H9 (cell line): ENCODE results near the gene TMEM219. TPM values are rescaled to one million over a fixed set of nuclear protein-coding genes. Genes with fewer than 3 reads are reported as not detected.

ENCODE experiments used
- DNase-seq: peaks from one replicate; pipeline ENCODE4 v3.0.0-alpha.2; 2017
- H2AFZ ChIP-seq: one replicate; pipeline ENCODE4 v1.6.1; 2013; ENCODE audit warnings: mild to moderate bottlenecking, low read length, control low read depth, moderate library complexity
- H2AK5ac ChIP-seq: 2 replicates; pipeline ENCODE4 v1.6.1; 2013; ENCODE audit warnings: low read length, control low read depth, mixed read lengths; ENCODE audit not compliant: insufficient read length
- H2BK120ac ChIP-seq: one replicate; pipeline ENCODE4 v1.6.1; 2013; ENCODE audit warnings: low read depth, mild to moderate bottlenecking, low read length, control low read depth, inconsistent platforms; ENCODE audit not compliant: poor library complexity, severe bottlenecking
- H2BK12ac ChIP-seq: 2 replicates; pipeline ENCODE4 v1.6.1; 2013; ENCODE audit warnings: low read length, control low read depth, mixed read lengths, low read depth; ENCODE audit not compliant: insufficient read length
- H2BK15ac ChIP-seq: 2 replicates; pipeline ENCODE4 v1.6.1; 2013; ENCODE audit warnings: low read depth, low read length, control low read depth
- H2BK20ac ChIP-seq: one replicate; pipeline ENCODE4 v1.6.1; 2013; ENCODE audit warnings: low read depth, mild to moderate bottlenecking, low read length, control low read depth, inconsistent platforms; ENCODE audit not compliant: poor library complexity, severe bottlenecking
- H2BK5ac ChIP-seq: 2 replicates; pipeline ENCODE4 v1.6.1; 2013; ENCODE audit warnings: low read length, control low read depth, mixed read lengths; ENCODE audit not compliant: insufficient read length
- H3K14ac ChIP-seq: 2 replicates; pipeline ENCODE4 v1.6.1; 2013; ENCODE audit warnings: low read length, control low read depth; ENCODE audit not compliant: insufficient read depth
- H3K18ac ChIP-seq: 2 replicates; pipeline ENCODE4 v1.6.1; 2013; ENCODE audit warnings: low read depth, mild to moderate bottlenecking, mixed read lengths, low read length, control low read depth; ENCODE audit not compliant: insufficient read length
- H3K23ac ChIP-seq: 2 replicates; pipeline ENCODE4 v1.6.1; 2013; ENCODE audit warnings: low read length, control low read depth, mixed read lengths, low read depth; ENCODE audit not compliant: insufficient read length
- H3K23me2 ChIP-seq: 2 replicates; pipeline ENCODE4 v1.6.1; 2013; ENCODE audit warnings: low read depth, mild to moderate bottlenecking, mixed read lengths, low read length, control low read depth; ENCODE audit not compliant: insufficient read length, poor library complexity, severe bottlenecking
- H3K27ac ChIP-seq: 2 replicates; pipeline ENCODE4 v1.5.1; 2013; ENCODE audit warnings: low read length, control low read depth, mixed read lengths, low read depth; ENCODE audit not compliant: insufficient read length
- H3K27me3 ChIP-seq: 2 replicates; pipeline ENCODE4 v1.6.1; 2013; ENCODE audit warnings: low read length, control low read depth, inconsistent platforms; ENCODE audit not compliant: insufficient read depth
- H3K4ac ChIP-seq: 2 replicates; pipeline ENCODE4 v1.6.1; 2013; ENCODE audit warnings: low read depth, mild to moderate bottlenecking, control low read depth, inconsistent platforms, low read length, moderate library complexity
- H3K4me1 ChIP-seq: 2 replicates; pipeline ENCODE4 v1.6.1; 2013; ENCODE audit warnings: low read length, control low read depth, inconsistent platforms; ENCODE audit not compliant: insufficient read depth
- H3K4me2 ChIP-seq: 2 replicates; pipeline ENCODE4 v1.6.1; 2013; ENCODE audit warnings: low read length, control low read depth, mixed read lengths; ENCODE audit not compliant: insufficient read length, insufficient read depth
- H3K56ac ChIP-seq: 2 replicates; pipeline ENCODE4 v1.6.1; 2013; ENCODE audit warnings: low read depth, mild to moderate bottlenecking, mixed read lengths, low read length, control low read depth; ENCODE audit not compliant: insufficient read length
- H3K79me1 ChIP-seq: 2 replicates; pipeline ENCODE4 v1.6.1; 2013; ENCODE audit warnings: low read depth, mild to moderate bottlenecking, moderate library complexity, low read length, control low read depth, inconsistent platforms; ENCODE audit not compliant: insufficient read depth, poor library complexity, severe bottlenecking
- H3K79me2 ChIP-seq: 2 replicates; pipeline ENCODE4 v1.6.1; 2013; ENCODE audit warnings: low read length, control low read depth, inconsistent platforms; ENCODE audit not compliant: insufficient read depth
- H3K9ac ChIP-seq: 2 replicates; pipeline ENCODE4 v1.6.1; 2013; ENCODE audit warnings: low read length, control low read depth, mixed read lengths; ENCODE audit not compliant: insufficient read length; ENCODE audit errors: extremely low read depth
- H3K9me3 ChIP-seq: one replicate; pipeline ENCODE4 v1.6.1; 2013; ENCODE audit warnings: low read depth, low read length, inconsistent platforms; ENCODE audit not compliant: control insufficient read depth
- H3T11ph ChIP-seq: one replicate; pipeline ENCODE4 v1.6.1; 2013; ENCODE audit warnings: mild to moderate bottlenecking, low read length, control low read depth, inconsistent platforms
- H4K20me1 ChIP-seq: one replicate; pipeline ENCODE4 v1.6.1; 2013; ENCODE audit not compliant: control insufficient read depth, insufficient read length, insufficient read depth
- H4K5ac ChIP-seq: 2 replicates; pipeline ENCODE4 v1.6.1; 2013; ENCODE audit warnings: low read depth, mild to moderate bottlenecking, mixed read lengths, low read length, control low read depth; ENCODE audit not compliant: insufficient read length
- H4K8ac ChIP-seq: replicated peaks from 2 replicates; pipeline ENCODE4 v1.6.1; 2013; ENCODE audit warnings: low read length, control low read depth, mixed read lengths, low read depth; ENCODE audit not compliant: insufficient read length
- H4K91ac ChIP-seq: 2 replicates; pipeline ENCODE4 v1.6.1; 2013; ENCODE audit warnings: low read depth, mild to moderate bottlenecking, moderate library complexity, mixed read lengths, low read length, control low read depth; ENCODE audit not compliant: insufficient read length
- H3K27ac Mint-ChIP-seq, 3 experiments: 2 replicates in 2 of 3; 3 replicates in 1 of 3; pipeline ENCODE4 v1.8.0; 2020 to 2021; ENCODE audit warnings: mixed read lengths in 3 of 3, mild to moderate bottlenecking in 1 of 3, moderate library complexity in 1 of 3
- H3K27me3 Mint-ChIP-seq: 2 replicates; pipeline ENCODE4 v1.8.0; 2021; ENCODE audit warnings: low read depth, mild to moderate bottlenecking, moderate library complexity, mixed read lengths
- H3K36me3 Mint-ChIP-seq, 3 experiments: 2 replicates in 2 of 3; 3 replicates in 1 of 3; pipeline ENCODE4 v1.8.0; 2020 to 2021; ENCODE audit warnings: low read depth in 3 of 3, mixed read lengths in 3 of 3; ENCODE audit not compliant: insufficient read depth in 1 of 3
- H3K4me1 Mint-ChIP-seq, 2 experiments: 2 replicates each; pipeline ENCODE4 v1.8.0; 2020; ENCODE audit warnings: mixed read lengths in 2 of 2
- H3K4me3 Mint-ChIP-seq, 2 experiments: 2 replicates in 1 of 2; 3 replicates in 1 of 2; pipeline ENCODE4 v1.8.0; 2020 to 2021; ENCODE audit warnings: mild to moderate bottlenecking in 2 of 2, mixed read lengths in 2 of 2, moderate library complexity in 1 of 2
- H3K9me3 Mint-ChIP-seq, 2 experiments: 2 replicates in 1 of 2; 3 replicates in 1 of 2; pipeline ENCODE4 v1.8.0; 2020; ENCODE audit warnings: mild to moderate bottlenecking in 2 of 2, mixed read lengths in 2 of 2, moderate library complexity in 1 of 2
- whole genome bisulfite sequencing: extraction: QIAGEN DNeasy Blood & Tissue Kit; methylation state at CpG from one replicate; pipeline ENCODE4 v1.1.7; 2013; ENCODE audit warnings: missing lambda C conversion rate, low lambda C conversion rate, mixed read lengths; ENCODE audit not compliant: insufficient read length; ENCODE audit errors: extremely low coverage; 5-methylcytosine and 5-hydroxymethylcytosine counted together
- total RNA-seq: library from RNA; stranded (reverse); gene quantifications from 2 replicates; pipeline ENCODE4 v1.2.1, GENCODE V29; 2021
- TF ChIP-seq, protein P1 (sequence below): fragments of 200-600 bp; sonication (generic); conservative IDR thresholded peaks from 3 replicates; pipeline ENCODE4 v1.8.0; 2021; ENCODE audit warnings: antibody characterized with exemption, mild to moderate bottlenecking

The TMEM219 gene
- total RNA-seq, 1 experiment from 2014 or later = 89.1 TPM

DNA sequence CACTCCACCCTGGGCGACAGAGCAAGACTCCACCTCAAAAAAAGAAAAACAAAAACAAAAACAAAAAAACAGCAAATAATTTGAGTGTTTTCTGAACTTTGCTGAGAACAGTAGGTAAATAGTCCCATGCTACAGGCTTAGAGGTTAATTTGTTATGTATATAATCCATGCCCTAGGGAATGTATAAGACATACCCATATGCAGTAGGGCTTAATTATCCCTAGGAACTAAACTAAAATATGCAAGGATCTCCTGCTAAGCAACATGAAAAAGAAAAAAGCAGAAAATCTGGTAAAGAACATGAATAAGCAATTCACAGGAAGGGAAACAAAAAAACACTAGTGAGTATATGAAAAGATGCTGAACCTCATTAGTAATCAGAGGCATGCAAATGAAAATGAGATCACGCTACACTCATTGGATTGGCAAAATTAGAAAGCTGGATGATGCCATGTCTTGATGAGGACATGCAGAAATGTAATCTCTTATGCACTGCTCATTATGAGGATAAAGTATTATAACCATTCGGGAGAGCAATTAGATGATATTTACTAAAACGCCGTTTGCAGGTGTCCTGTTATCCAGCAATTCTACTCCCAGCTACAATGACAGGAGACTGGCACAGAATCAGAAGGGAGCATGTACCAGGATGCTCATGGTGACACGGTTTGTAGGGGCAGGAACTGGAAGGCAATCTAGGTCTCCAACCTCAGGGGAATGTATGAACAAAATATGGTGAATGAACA is 41.4 kb upstream of the TMEM219 start:
- Histone ChIP-seq H3K79me1 (no peaks in the 10 kb centered on the region), H2BK5ac (no peak overlapping the region), H3K23me2 (peaks cover 7% of the 10 kb centered on the region), H3K9ac (no peak overlapping the region), H3K14ac (no peak overlapping the region), H3T11ph (no peak overlapping the region), H2BK20ac (no peak overlapping the region), H3K79me2 (no peaks in the 10 kb centered on the region), H2BK15ac (no peak overlapping the region), H2AFZ (no peak overlapping the region), H2BK120ac (no peak overlapping the region), H3K27ac (no peak overlapping the region), H3K4me2 (no peak overlapping the region), H2AK5ac (no peak overlapping the region), H3K4me1 (peaks cover 5% of the 10 kb centered on the region; the same call in 1 of the 2 replicates), H3K4ac (no peak overlapping the region), H3K27me3 (no peaks in the 10 kb centered on the region), H2BK12ac (no peak overlapping the region), H3K9me3 (no peaks in the 10 kb centered on the region), H4K20me1 (no peaks in the 10 kb centered on the region), H3K23ac (no peak overlapping the region), H4K91ac (no peak overlapping the region), H4K8ac (no peak overlapping the region), H3K18ac (no peak overlapping the region), H4K5ac (no peak overlapping the region), H3K56ac (no peak overlapping the region)
- Mint-ChIP-seq H3K27me3 (no peaks in the 10 kb centered on the region), H3K9me3 (no peaks in the 10 kb centered on the region), H3K36me3 (peaks cover 16 to 50% (median 44%) of the 10 kb centered on the region in 3 experiments; a peak in 6 of 7 replicates), H3K4me3 (no peak overlapping the region; a peak in 1 of 5 replicates), H3K4me1 (peaks cover 5 to 12% of the 10 kb centered on the region in 2 experiments), H3K27ac (no peak overlapping the region)
- WGBS = no CpG with 5 or more reads among the region's 6 CpGs
- DNase-seq = no peak
- TF ChIP-seq, protein P1, sequence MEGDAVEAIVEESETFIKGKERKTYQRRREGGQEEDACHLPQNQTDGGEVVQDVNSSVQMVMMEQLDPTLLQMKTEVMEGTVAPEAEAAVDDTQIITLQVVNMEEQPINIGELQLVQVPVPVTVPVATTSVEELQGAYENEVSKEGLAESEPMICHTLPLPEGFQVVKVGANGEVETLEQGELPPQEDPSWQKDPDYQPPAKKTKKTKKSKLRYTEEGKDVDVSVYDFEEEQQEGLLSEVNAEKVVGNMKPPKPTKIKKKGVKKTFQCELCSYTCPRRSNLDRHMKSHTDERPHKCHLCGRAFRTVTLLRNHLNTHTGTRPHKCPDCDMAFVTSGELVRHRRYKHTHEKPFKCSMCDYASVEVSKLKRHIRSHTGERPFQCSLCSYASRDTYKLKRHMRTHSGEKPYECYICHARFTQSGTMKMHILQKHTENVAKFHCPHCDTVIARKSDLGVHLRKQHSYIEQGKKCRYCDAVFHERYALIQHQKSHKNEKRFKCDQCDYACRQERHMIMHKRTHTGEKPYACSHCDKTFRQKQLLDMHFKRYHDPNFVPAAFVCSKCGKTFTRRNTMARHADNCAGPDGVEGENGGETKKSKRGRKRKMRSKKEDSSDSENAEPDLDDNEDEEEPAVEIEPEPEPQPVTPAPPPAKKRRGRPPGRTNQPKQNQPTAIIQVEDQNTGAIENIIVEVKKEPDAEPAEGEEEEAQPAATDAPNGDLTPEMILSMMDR = no peak
